Vagina (tissue), 2 donors: Measurements from ENCODE around the gene SUSD6.

Experiments used
- CTCF ChIP-seq, 3 experiments: fragments of 450-650 bp in 2 of 3; fragments of 200-600 bp in 1 of 3; sonication (generic) in 1 of 3; IDR thresholded peaks; one replicate each; pipeline ENCODE4 v1.5.1; 2017 to 2019; ENCODE audit warnings: antibody characterized with exemption in 3 of 3, mild to moderate bottlenecking in 2 of 3, moderate library complexity in 2 of 3
- POLR2A ChIP-seq, 2 donors: fragments of 450-650 bp; IDR thresholded peaks; one replicate each; pipeline ENCODE4 v1.6.1; 2017; ENCODE audit warnings: antibody characterized with exemption in 2 of 2, mild to moderate bottlenecking in 2 of 2, moderate library complexity in 2 of 2
- POLR2AphosphoS5 ChIP-seq, 2 donors: sonication (generic); formaldehyde crosslinking; IDR thresholded peaks; one replicate each; pipeline ENCODE4 v1.9.0; 2017; ENCODE audit warnings: antibody characterized with exemption in 2 of 2, mild to moderate bottlenecking in 2 of 2, low read depth in 1 of 2; ENCODE audit not compliant: insufficient read depth in 1 of 2

GRCh38 chr14:69658664-69659261 lies 47.4 kb downstream of the SUSD6 start:
- no peak for TF ChIP-seq CTCF (IDR thresholded peaks at IDR 0.05)
- no peak for TF ChIP-seq POLR2A (IDR thresholded peaks at IDR 0.05)
- TF ChIP-seq POLR2AphosphoS5 (IDR thresholded peaks at IDR 0.05; ENCODE audit: insufficient read depth in 1 of 2, low read depth in 1 of 2) = no peak
